Cerebellar cortex (tissue), 1 donor: ENCODE results near the gene ENTPD8.
A peak's percentile ranks its signal among the peaks of the same experiment; 100 is the strongest.
"Not testable (repeated sequence)": the region's sequence is repeated elsewhere in the genome, so short reads cannot be mapped to it uniquely, and the experiment has no call there.

Experiments
- DNase-seq: peaks from one replicate; pipeline ENCODE4 v3.0.0-alpha.2; 2015; ENCODE audit warnings: low spot score

Gene ENTPD8

GRCh38 chr9:137411645-137412380, 29.3 kb downstream of the ENTPD8 start:
- DNase-seq = no peak

GRCh38 chr9:137411260-137411644, 29.9 kb downstream of the ENTPD8 start:
- DNase-seq = no peak

GRCh38 chr9:137410891-137411249, 30.3 kb downstream of the ENTPD8 start:
- no peak for DNase-seq

GRCh38 chr9:137410236-137410890, 30.8 kb downstream of the ENTPD8 start:
- DNase-seq = not testable (repeated sequence)

GRCh38 chr9:137409515-137409914, 31.6 kb downstream of the ENTPD8 start:
- DNase-seq = no peak

GRCh38 chr9:137408651-137409405, 32.3 kb downstream of the ENTPD8 start:
- no peak for DNase-seq

GRCh38 chr9:137407590-137408300, 33.4 kb downstream of the ENTPD8 start:
- peak; percentile 22 for DNase-seq

- DNase-seq = peak; percentile 28
These were observed 34.1 kb downstream of the ENTPD8 start for GRCh38 chr9:137406876-137407589.

- no peak for DNase-seq
These were observed 34.9 kb downstream of the ENTPD8 start for GRCh38 chr9:137406085-137406760.

- DNase-seq = no peak
These were observed 35.5 kb downstream of the ENTPD8 start for GRCh38 chr9:137405677-137406081.

- DNase-seq = no peak
These were observed 36.1 kb downstream of the ENTPD8 start for GRCh38 chr9:137404961-137405567.

GRCh38 chr9:137403269-137403668, 37.9 kb downstream of the ENTPD8 start:
- DNase-seq = no peak

- no peak for DNase-seq
These were observed 38.4 kb downstream of the ENTPD8 start for GRCh38 chr9:137402746-137403145.

GRCh38 chr9:137398561-137399468, 42.3 kb downstream of the ENTPD8 start:
- no peak for DNase-seq

GRCh38 chr9:137397675-137398423, 43.3 kb downstream of the ENTPD8 start:
- no peak for DNase-seq

GRCh38 chr9:137396634-137397367, 44.4 kb downstream of the ENTPD8 start:
- DNase-seq = no peak

- no peak for DNase-seq
These were observed 44.9 kb downstream of the ENTPD8 start for GRCh38 chr9:137396227-137396626.

- DNase-seq = no peak
These were observed 45.5 kb downstream of the ENTPD8 start for GRCh38 chr9:137395666-137396010.
